H1 (cell line): Measurements from ENCODE around the gene PTH2R. TPM values are rescaled to one million over a fixed set of nuclear protein-coding genes. Genes with fewer than 3 reads are reported as not detected.
"Not testable (repeated sequence)": the region's sequence is repeated elsewhere in the genome, so short reads cannot be mapped to it uniquely, and the experiment has no call there.

ENCODE experiments used
- CTCF ChIA-PET: fragments of 300-600 bp; sonication (Branson Sonifier 250); formaldehyde crosslinking; loops from one replicate; lab custom pipeline; 2021; ENCODE audit not compliant: partially characterized antibody; lab: Charles Lee
- POLR2A ChIA-PET: fragments of 300-600 bp; sonication (Branson Sonifier 250); formaldehyde crosslinking; loops from one replicate; lab custom pipeline; 2021; ENCODE audit warnings: inconsistent platforms; ENCODE audit not compliant: partially characterized antibody; lab: Charles Lee
- DNase-seq, 2 experiments: peaks; one replicate each; pipeline versions ENCODE4 v3.0.0 to v3.0.0-alpha.2; 2010 to 2022; ENCODE audit warnings: low spot score in 2 of 2, low read depth in 1 of 2, mixed read lengths in 1 of 2
- FAIRE-seq: peaks from 2 replicates; lab custom pipeline; 2011; peaks lifted over from hg19 to GRCh38; lab: Jason Lieb, UNC
- H2AFZ ChIP-seq: 2 replicates; pipeline ENCODE4 v1.8.1; 2012; ENCODE audit warnings: low read length, inconsistent platforms
- H2AK5ac ChIP-seq: 2 replicates; pipeline ENCODE4 v1.6.1; 2013; ENCODE audit warnings: low read depth, low read length
- H2BK120ac ChIP-seq: replicated peaks from 2 replicates; pipeline ENCODE3; 2013; ENCODE audit warnings: low read depth, low read length, inconsistent platforms
- H2BK12ac ChIP-seq: 2 replicates; pipeline ENCODE4 v1.6.1; 2013; ENCODE audit warnings: low read depth, low read length
- H2BK15ac ChIP-seq: 2 replicates; pipeline ENCODE4 v1.6.1; 2013; ENCODE audit warnings: low read length
- H2BK20ac ChIP-seq: 2 replicates; pipeline ENCODE4 v1.6.1; 2013; ENCODE audit warnings: low read length
- H2BK5ac ChIP-seq: 2 replicates; pipeline ENCODE4 v1.6.1; 2013; ENCODE audit warnings: low read depth, low read length
- H3K14ac ChIP-seq: 2 replicates; pipeline ENCODE4 v1.6.1; 2013; ENCODE audit warnings: inconsistent platforms; ENCODE audit not compliant: insufficient read length
- H3K18ac ChIP-seq: 2 replicates; pipeline ENCODE4 v1.6.1; 2013; ENCODE audit warnings: low read length; ENCODE audit errors: extremely low read depth
- H3K23ac ChIP-seq: 2 replicates; pipeline ENCODE4 v1.6.1; 2013; ENCODE audit warnings: inconsistent platforms; ENCODE audit not compliant: insufficient read length
- H3K23me2 ChIP-seq: 2 replicates; pipeline ENCODE4 v1.6.1; 2013; ENCODE audit warnings: low read depth, low read length
- H3K27ac ChIP-seq: 2 replicates; pipeline ENCODE4 v1.6.1; 2011; ENCODE audit warnings: low read depth, low read length, inconsistent platforms
- H3K27me3 ChIP-seq, 4 experiments: replicated peaks in 1 of 4; 1 replicate in 1 of 4; 2 replicates in 3 of 4; pipeline versions ENCODE4 v1.6.1 to v1.8.1; 2011 to 2013; ENCODE audit warnings: low read length in 3 of 4, mild to moderate bottlenecking in 3 of 4, inconsistent platforms in 2 of 4, mixed read lengths in 2 of 4, moderate library complexity in 1 of 4; ENCODE audit not compliant: control insufficient read depth in 3 of 4, insufficient read depth in 3 of 4; ENCODE audit errors: extremely low read depth in 1 of 4
- H3K36me3 ChIP-seq, 4 experiments: 2 replicates each; pipeline versions ENCODE4 v1.6.1 to v1.8.1; 2011 to 2013; ENCODE audit warnings: mild to moderate bottlenecking in 4 of 4, low read length in 3 of 4, moderate library complexity in 2 of 4, control low read depth in 1 of 4, inconsistent platforms in 1 of 4; ENCODE audit not compliant: insufficient read depth in 4 of 4, control insufficient read depth in 2 of 4
- H3K4ac ChIP-seq: replicated peaks from 2 replicates; pipeline ENCODE3; 2013; ENCODE audit warnings: low read length, low read depth, mixed read lengths, inconsistent platforms; ENCODE audit not compliant: insufficient read length
- H3K4me1 ChIP-seq, 4 experiments: replicated peaks in 1 of 4; 1 replicate in 1 of 4; 2 replicates in 3 of 4; pipeline versions ENCODE4 v1.6.1 to v1.8.1; 2011 to 2013; ENCODE audit warnings: low read length in 3 of 4, inconsistent platforms in 2 of 4, mixed read lengths in 1 of 4; ENCODE audit not compliant: insufficient read depth in 4 of 4, control insufficient read depth in 3 of 4
- H3K4me2 ChIP-seq, 2 experiments: 2 replicates each; pipeline versions ENCODE4 v1.6.1 to v1.8.1; 2011 to 2013; ENCODE audit warnings: low read depth in 2 of 2, low read length in 2 of 2, control low read depth in 1 of 2, inconsistent platforms in 1 of 2, mild to moderate bottlenecking in 1 of 2; ENCODE audit not compliant: insufficient read depth in 1 of 2
- H3K4me3 ChIP-seq, 4 experiments: fragments of 200-600, 300-600 bp in 1 of 4; sonication (generic), shearing (Covaris generic), sonication (Bioruptor Twin) in 1 of 4; 2 replicates each; pipeline versions ENCODE4 v1.5.1 to v1.8.1; 2011 to 2016; ENCODE audit warnings: low read length in 4 of 4, low read depth in 3 of 4, control low read depth in 2 of 4, inconsistent platforms in 2 of 4, mild to moderate bottlenecking in 2 of 4, mixed read lengths in 1 of 4, moderate library complexity in 1 of 4; ENCODE audit not compliant: insufficient read depth in 2 of 4; ENCODE audit errors: extremely low read depth in 1 of 4
- H3K56ac ChIP-seq: replicated peaks from 2 replicates; pipeline ENCODE3; 2013; ENCODE audit warnings: low read depth, mild to moderate bottlenecking, mixed read lengths, low read length, inconsistent platforms; ENCODE audit not compliant: insufficient read length
- H3K79me1 ChIP-seq: 2 replicates; pipeline ENCODE4 v1.6.1; 2013; ENCODE audit warnings: low read depth, low read length, control low read depth
- H3K79me2 ChIP-seq, 2 experiments: 2 replicates each; pipeline versions ENCODE4 v1.6.1 to v1.8.1; 2012 to 2013; ENCODE audit warnings: low read length in 2 of 2, mild to moderate bottlenecking in 2 of 2, inconsistent platforms in 1 of 2; ENCODE audit not compliant: insufficient read depth in 2 of 2, control insufficient read depth in 1 of 2
- H3K9ac ChIP-seq, 4 experiments: replicated peaks in 1 of 4; 1 replicate in 1 of 4; 2 replicates in 3 of 4; pipeline versions ENCODE4 v1.6.1 to v1.8.1; 2011 to 2013; ENCODE audit warnings: low read depth in 3 of 4, low read length in 3 of 4, control low read depth in 2 of 4, mild to moderate bottlenecking in 2 of 4, moderate library complexity in 2 of 4, inconsistent platforms in 1 of 4; ENCODE audit errors: extremely low read depth in 1 of 4
- H3K9me3 ChIP-seq, 2 experiments: 2 replicates each; pipeline versions ENCODE4 v1.6.1 to v1.8.1; 2012 to 2013; ENCODE audit warnings: mild to moderate bottlenecking in 2 of 2, moderate library complexity in 2 of 2, control low read depth in 1 of 2, inconsistent platforms in 1 of 2, low read depth in 1 of 2, low read length in 1 of 2, mixed read lengths in 1 of 2; ENCODE audit not compliant: insufficient read depth in 2 of 2
- H4K20me1 ChIP-seq, 2 experiments: replicated peaks in 1 of 2; 2 replicates each; pipeline versions ENCODE3 to v1.8.1; 2011 to 2013; ENCODE audit warnings: inconsistent platforms in 2 of 2, low read length in 2 of 2, mild to moderate bottlenecking in 1 of 2; ENCODE audit not compliant: insufficient read depth in 2 of 2, control insufficient read depth in 1 of 2
- H4K5ac ChIP-seq: 2 replicates; pipeline ENCODE4 v1.6.1; 2013; ENCODE audit warnings: low read length, low read depth, mixed read lengths, inconsistent platforms; ENCODE audit not compliant: insufficient read length
- H4K8ac ChIP-seq: 2 replicates; pipeline ENCODE4 v1.8.0; 2013; ENCODE audit warnings: mild to moderate bottlenecking, moderate library complexity, low read length, inconsistent platforms; ENCODE audit not compliant: insufficient read depth; ENCODE audit errors: extremely low read depth
- H4K91ac ChIP-seq: replicated peaks from 2 replicates; pipeline ENCODE3; 2013; ENCODE audit warnings: low read length, mixed read lengths, inconsistent platforms; ENCODE audit not compliant: insufficient read length
- POLR2A ChIP-seq, 2 experiments: IDR thresholded peaks; 1 replicate in 1 of 2; 2 replicates in 1 of 2; pipeline ENCODE4 v1.6.1; 2011; ENCODE audit warnings: low read depth in 2 of 2, low read length in 2 of 2, mild to moderate bottlenecking in 2 of 2; ENCODE audit errors: control extremely low read depth in 1 of 2
- WGBS, 2 experiments: shearing (Covaris generic) in 1 of 2; methylation state at CpG; one replicate each; pipeline versions ENCODE4 v1.1.6 to v1.1.7; 2013 to 2015; ENCODE audit warnings: low lambda C conversion rate in 2 of 2, mixed read lengths in 2 of 2, inconsistent platforms in 1 of 2, low coverage in 1 of 2, missing lambda C conversion rate in 1 of 2; ENCODE audit not compliant: insufficient replicate concordance in 2 of 2, insufficient coverage in 1 of 2, insufficient read length in 1 of 2; ENCODE audit errors: extremely low coverage in 1 of 2, missing lambda C conversion rate in 1 of 2; 5-methylcytosine and 5-hydroxymethylcytosine counted together
- polyA plus RNA-seq, 7 experiments: library from polyadenylated mRNA; depleted of rRNA in 3 of 7; stranded (reverse) in 5 of 7; unstranded in 2 of 7; fragments of >200 nt in 5 of 7; fragments of 200-250 nt in 2 of 7; gene quantifications; 1 replicate in 5 of 7; 2 replicates in 1 of 7; 4 replicates in 1 of 7; pipeline versions ENCODE4 v1.2.1 to v1.2.3, GENCODE V29; 2011 to 2013; ENCODE audit warnings: missing spikeins in 2 of 7, mixed read lengths in 2 of 7
- total RNA-seq: library from RNA; stranded (reverse); fragmentation: NEBNext Ultra II Directional; extraction: Animal tissue kit (Norgen Biotek cat#: 25700); gene quantifications from 2 replicates; pipeline ENCODE4 v1.2.1, GENCODE V29; 2021

The PTH2R gene
- total and polyA plus RNA-seq, 2 of the 8 experiments (the other 6 are each of a cell fraction or from before 2014, with no cell fraction given) = 0.19 to 0.38 TPM

GRCh38 chr2:208441951-208442350, 35.4 kb downstream of the PTH2R start (continued):
- TF ChIP-seq POLR2A (IDR thresholded peaks at IDR 0.05; ENCODE audit: control extremely low read depth in 1 of 2, low read depth in 2 of 2, low read length in 2 of 2) = no peak
- TF ChIP-seq, all 59 proteins: peak for 0

GRCh38 chr2:208447447-208447846, 40.9 kb downstream of the PTH2R start:
- FAIRE-seq, H3K27me3 ChIP-seq, DNase-seq, H3K23me2 ChIP-seq, H4K5ac ChIP-seq, H4K20me1 ChIP-seq, H3K79me1 ChIP-seq, H3K79me2 ChIP-seq, H2BK120ac ChIP-seq, H3K27ac ChIP-seq, H2BK15ac ChIP-seq, H3K36me3 ChIP-seq, H3K56ac ChIP-seq, H3K23ac ChIP-seq, H2BK12ac ChIP-seq, H4K91ac ChIP-seq, H3K18ac ChIP-seq, H4K8ac ChIP-seq, H2BK5ac ChIP-seq, H3K14ac ChIP-seq, H3K9me3 ChIP-seq, H2BK20ac ChIP-seq, H2AFZ ChIP-seq, H3K9ac ChIP-seq, H3K4me3 ChIP-seq, H2AK5ac ChIP-seq, H3K4me1 ChIP-seq, H3K4me2 ChIP-seq, H3K4ac ChIP-seq, POLR2A ChIA-PET: not testable (repeated sequence)
- CTCF ChIA-PET = interaction anchor here (1.2 kb wide), 1 partner anchor 1019 kb away, joined by 4 read pairs; no protein-coding TSS in a partner anchor
- 97% methylated on average over 6 of the region's 6 CpGs; no CpG with 5 or more reads in 1 of the 2 experiments for WGBS, 2 experiments
